K562 (cell line): ENCODE measurements around the gene RPL27. TPM values are rescaled to one million over a fixed set of nuclear protein-coding genes. Genes with fewer than 3 reads are reported as not detected.

Experiments used
- CHAMP1 ChIP-seq: fragments of 450-650 bp; IDR thresholded peaks from 2 replicates; pipeline ENCODE4 v1.6.1; 2016; ENCODE audit warnings: mild to moderate bottlenecking
- DIDO1 ChIP-seq: fragments of 450-650 bp; IDR thresholded peaks from 2 replicates; pipeline ENCODE4 v1.6.1; 2016; ENCODE audit warnings: low read depth, missing biosample characterization, missing genetic modification characterization
- EZH2 ChIP-seq: IDR thresholded peaks from 2 replicates; pipeline ENCODE4 v1.6.1; 2012; ENCODE audit warnings: low read depth, mild to moderate bottlenecking, inconsistent platforms, low read length, borderline replicate concordance
- FUS ChIP-seq: fragments of 200-400 bp; formaldehyde crosslinking; optimal IDR thresholded peaks from 2 replicates; pipeline ENCODE3; 2017; ENCODE audit warnings: low read depth, low read length
- HNRNPL ChIP-seq: fragments of 200-400 bp; formaldehyde crosslinking; IDR thresholded peaks from 2 replicates; pipeline ENCODE4 v1.6.1; 2017; ENCODE audit warnings: low read depth, mild to moderate bottlenecking, low read length
- KDM1A ChIP-seq, 2 experiments: fragments of 450-650 bp; IDR thresholded peaks; 2 replicates each; pipeline ENCODE4 v1.6.1; 2016; ENCODE audit warnings: mild to moderate bottlenecking in 2 of 2
- KLF16 ChIP-seq: IDR thresholded peaks from 2 replicates; pipeline ENCODE4 v1.6.1; 2016; ENCODE audit warnings: antibody characterized with exemption
- MAZ ChIP-seq, 2 experiments: fragments of 450-650 bp in 1 of 2; sonication (generic) in 1 of 2; formaldehyde crosslinking; IDR thresholded peaks in 1 of 2; conservative IDR thresholded peaks in 1 of 2; 2 replicates each; pipeline versions ENCODE4 v1.4.0 to v1.5.0; 2020; ENCODE audit warnings: mild to moderate bottlenecking in 1 of 2, missing genetic modification reagents in 1 of 2
- MCM3 ChIP-seq: fragments of 450-650 bp; IDR thresholded peaks from 2 replicates; pipeline ENCODE4 v1.6.1; 2016
- NR2C2 ChIP-seq, 2 experiments: fragments of 200-800 bp in 1 of 2; sonication (Bioruptor generic) in 1 of 2; sonication (generic) in 1 of 2; formaldehyde crosslinking in 1 of 2; IDR thresholded peaks; 2 replicates each; pipeline versions ENCODE4 v1.6.1 to v1.8.0; 2016 to 2022; ENCODE audit warnings: mild to moderate bottlenecking in 1 of 2, missing compliant biosample characterization in 1 of 2, missing genetic modification characterization in 1 of 2, missing genetic modification reagents in 1 of 2
- POLR2B ChIP-seq: fragments of 450-650 bp; IDR thresholded peaks from 2 replicates; pipeline ENCODE4 v1.6.1; 2018; ENCODE audit warnings: low read depth; ENCODE audit not compliant: partially characterized antibody
- PURB ChIP-seq: sonication (generic); formaldehyde crosslinking; IDR thresholded peaks from 2 replicates; pipeline ENCODE4 v1.9.0; 2021; ENCODE audit warnings: low read depth, mild to moderate bottlenecking, missing genetic modification reagents
- RAD51 ChIP-seq: fragments of 450-650 bp; IDR thresholded peaks from 2 replicates; pipeline ENCODE4 v1.7.1; 2016; ENCODE audit warnings: low read depth, mild to moderate bottlenecking, borderline replicate concordance
- RB1 ChIP-seq: fragments of 450-650 bp; IDR thresholded peaks from 2 replicates; pipeline ENCODE4 v1.6.1; 2017; ENCODE audit warnings: low read depth, mild to moderate bottlenecking
- SRSF9 ChIP-seq: fragments of 200-400 bp; formaldehyde crosslinking; IDR thresholded peaks from 2 replicates; pipeline ENCODE4 v1.6.1; 2017; ENCODE audit warnings: low read depth, low read length, borderline replicate concordance
- TBP ChIP-seq: optimal IDR thresholded peaks from 2 replicates; pipeline ENCODE3; 2011; ENCODE audit warnings: low read depth, low read length, improper control_type of control experiment
- XRCC3 ChIP-seq: fragments of 450-650 bp; IDR thresholded peaks from 2 replicates; pipeline ENCODE4 v1.6.1; 2017; ENCODE audit warnings: mild to moderate bottlenecking, moderate library complexity
- ZBTB49 ChIP-seq: sonication (generic); formaldehyde crosslinking; IDR thresholded peaks from 2 replicates; pipeline ENCODE4 v1.8.0; 2022; ENCODE audit warnings: missing genetic modification reagents, mild to moderate bottlenecking, borderline replicate concordance
- ZFP1 ChIP-seq: fragments of 450-650 bp; formaldehyde crosslinking; IDR thresholded peaks from 2 replicates; pipeline ENCODE4 v1.4.0; 2020; ENCODE audit warnings: mild to moderate bottlenecking, mixed read lengths
- ZKSCAN3 ChIP-seq: fragments of 250-450 bp; sonication (Bioruptor Pico); IDR thresholded peaks from 2 replicates; pipeline ENCODE4 v1.4.0; 2020
- ZNF316 ChIP-seq: fragments of 450-650 bp; IDR thresholded peaks from 2 replicates; pipeline ENCODE4 v1.6.1; 2016
- ZNF445 ChIP-seq: fragments of 250-450 bp; sonication (Bioruptor Pico); IDR thresholded peaks from 2 replicates; pipeline ENCODE4 v1.4.0; 2020; ENCODE audit warnings: low read depth, mild to moderate bottlenecking, moderate library complexity
- ZNF717 ChIP-seq: fragments of 250-450 bp; sonication (Bioruptor Pico); IDR thresholded peaks from 2 replicates; pipeline ENCODE4 v1.5.0; 2021
- polyA plus RNA-seq, 8 experiments: library from polyadenylated mRNA; depleted of rRNA in 4 of 8; stranded (reverse) in 5 of 8; unstranded in 3 of 8; fragments of >200 nt; fragmentation: Nextera tagmentation in 2 of 8; fragmentation: Illumina TruSeq in 1 of 8; extraction: Ambion mirVana in 2 of 8; extraction: Trizol in 1 of 8; gene quantifications; 2 replicates each; pipeline versions ENCODE4 v1.2.1 to v1.2.3, GENCODE V29; 2011 to 2014; ENCODE audit warnings: inconsistent platforms in 1 of 8, missing spikeins in 1 of 8
- total RNA-seq, 7 experiments: library from RNA; depleted of rRNA in 6 of 7; stranded (reverse); fragments of >200 nt in 6 of 7; fragmentation: Illumina TruSeq in 2 of 7; extraction: Trizol in 2 of 7; gene quantifications; 2 replicates each; pipeline versions ENCODE4 v1.2.1 to v1.2.3, GENCODE V29; 2011 to 2021; ENCODE audit warnings: low replicate concordance in 1 of 7

Gene RPL27
- total and polyA plus RNA-seq, 9 of the 15 experiments (the other 6 are each of a cell fraction or from before 2014, with no cell fraction given) = 1,539 to 6,155 (median 3,710) TPM

DNA sequence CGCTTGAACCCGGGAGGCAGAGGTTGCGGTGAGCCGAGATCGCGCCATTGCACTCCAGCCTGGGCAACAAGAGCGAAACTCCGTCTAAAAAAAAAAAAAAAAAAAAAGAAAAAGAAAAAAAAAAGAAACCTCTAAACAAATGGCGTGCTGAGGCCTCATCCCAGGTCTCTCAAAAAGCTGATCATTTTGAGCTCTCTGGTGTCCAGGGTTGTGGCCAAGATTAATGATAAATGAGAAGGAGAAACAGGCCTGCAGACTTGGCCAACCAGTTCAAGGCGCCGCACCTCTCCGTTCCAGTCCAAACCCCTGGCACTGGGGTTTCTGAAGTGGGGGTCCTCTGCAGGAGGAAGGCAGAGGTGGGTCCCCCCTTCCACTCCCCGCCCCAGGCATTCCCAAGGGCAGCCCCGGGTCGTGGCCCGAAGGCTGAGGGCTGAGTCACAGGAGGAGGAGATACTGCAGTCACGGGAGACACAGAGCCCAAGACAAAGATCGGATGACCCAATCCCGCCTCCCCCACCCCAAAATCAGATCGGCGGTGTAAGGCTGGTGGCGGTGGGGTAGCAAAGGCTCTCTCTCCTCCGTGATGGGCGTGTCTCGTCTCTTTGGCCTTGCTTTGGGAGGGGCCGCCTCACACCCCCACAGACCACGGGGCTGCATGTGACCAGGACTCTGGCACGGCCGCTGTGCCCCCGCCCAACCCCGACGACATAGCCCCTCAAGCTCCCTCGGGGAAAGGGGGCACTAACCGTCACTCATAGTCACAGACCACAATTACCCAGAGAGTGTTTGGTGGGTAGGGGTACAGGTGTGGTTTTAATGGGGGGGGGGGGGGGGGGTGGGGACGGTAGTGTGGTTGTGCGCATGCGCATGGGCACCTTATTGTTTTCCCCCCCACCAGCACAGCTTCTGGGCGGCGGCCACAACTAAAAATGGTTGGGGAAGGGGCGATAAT lies 22.8 kb downstream of the RPL27 start (continued):
- no peak for TF ChIP-seq ZFP1 (CRISPR knock-in tag)
- TF ChIP-seq ZNF717 = no peak
- no peak for TF ChIP-seq PURB (CRISPR knock-in tag)
- TF ChIP-seq ZNF445 (CRISPR knock-in tag) = no peak
- TF ChIP-seq POLR2B = no peak
- no peak for TF ChIP-seq SRSF9
- peak; percentile 54; the same call in 1 of the 2 replicates for TF ChIP-seq KLF16
- TF ChIP-seq DIDO1 (tag) = no peak
- TF ChIP-seq HNRNPL = no peak
- no peak for TF ChIP-seq ZKSCAN3 (CRISPR knock-in tag)
- no peak for TF ChIP-seq MCM3
- peak; percentile 59; the same call in 1 of the 2 replicates for TF ChIP-seq NR2C2 (CRISPR knock-in tag; IDR thresholded peaks at IDR 0.05)
- TF ChIP-seq NR2C2 (tag; IDR thresholded peaks at IDR 0.05) = peak; percentile 64; the same call in 1 of the 2 replicates
- TF ChIP-seq FUS = no peak
- peak; percentile 90 to 91 for TF ChIP-seq KDM1A (IDR thresholded peaks at IDR 0.05)
- TF ChIP-seq ZBTB49 (CRISPR knock-in tag) = no peak
- TF ChIP-seq XRCC3 = no peak
- peak; percentile 60 for TF ChIP-seq TBP
- peak; percentile 43 to 84; a peak in 3 of 4 replicates for TF ChIP-seq MAZ (CRISPR knock-in tag; conservative IDR thresholded peaks at IDR 0.05 in 1 of 2, IDR thresholded peaks at IDR 0.05 in 1 of 2)
- TF ChIP-seq EZH2 = no peak
- peak; percentile 82 for TF ChIP-seq RAD51
- TF ChIP-seq ZNF316 = peak; percentile 29; the same call in 1 of the 2 replicates
- no peak for TF ChIP-seq RB1
- no peak for TF ChIP-seq CHAMP1
